GM23338 (cell line): Measurements from ENCODE around the gene ATP13A2. TPM values are rescaled to one million over a fixed set of nuclear protein-coding genes. Genes with fewer than 3 reads are reported as not detected.

ENCODE experiments used
- ATAC-seq: fragments of 200-7000 bp; cut with Tn5 transposase; 3 replicates; pipeline ENCODE4 v1.9.1; 2020
- DNase-seq: peaks from one replicate; pipeline ENCODE4 v3.0.0-alpha.2; 2015; ENCODE audit warnings: low spot score
- H2AFZ ChIP-seq: fragments of 200-600 bp; sonication (generic); 2 replicates; pipeline ENCODE4 v1.8.0; 2016; ENCODE audit warnings: antibody characterized with exemption, mild to moderate bottlenecking, moderate library complexity
- H3F3A ChIP-seq: fragments of 200-600 bp; sonication (generic); replicated peaks from 2 replicates; pipeline ENCODE4 v1.8.0; 2017; ENCODE audit warnings: antibody characterized with exemption, mixed run types, low read depth
- H3K27ac ChIP-seq: fragments of 200-600 bp; sonication (generic); 2 replicates; pipeline ENCODE4 v1.6.1; 2016; ENCODE audit warnings: low read depth
- H3K27me3 ChIP-seq: fragments of 200-600 bp; sonication (generic); 2 replicates; pipeline ENCODE4 v1.8.0; 2016; ENCODE audit warnings: mild to moderate bottlenecking, mixed run types, moderate library complexity; ENCODE audit not compliant: insufficient read depth
- H3K36me3 ChIP-seq: fragments of 200-600 bp; sonication (generic); 2 replicates; pipeline ENCODE4 v1.8.0; 2016; ENCODE audit warnings: mild to moderate bottlenecking; ENCODE audit not compliant: insufficient read depth
- H3K4me1 ChIP-seq: fragments of 200-600 bp; sonication (generic); 2 replicates; pipeline ENCODE4 v1.8.0; 2016; ENCODE audit warnings: mild to moderate bottlenecking, moderate library complexity; ENCODE audit not compliant: insufficient read depth
- H3K4me2 ChIP-seq: fragments of 200-600 bp; sonication (generic); 2 replicates; pipeline ENCODE4 v1.7.1; 2017; ENCODE audit warnings: mixed run types
- H3K4me3 ChIP-seq: fragments of 200-600 bp; sonication (generic); 2 replicates; pipeline ENCODE4 v1.6.1; 2016; ENCODE audit warnings: mixed run types
- H3K79me2 ChIP-seq: fragments of 200-600 bp; sonication (generic); replicated peaks from 2 replicates; pipeline ENCODE4 v1.8.0; 2017; ENCODE audit warnings: mild to moderate bottlenecking; ENCODE audit not compliant: insufficient read depth
- H3K9me2 ChIP-seq: fragments of 200-600 bp; sonication (generic); 2 replicates; pipeline ENCODE4 v1.8.0; 2017; ENCODE audit not compliant: insufficient read depth
- H4K20me1 ChIP-seq: fragments of 200-600 bp; sonication (generic); replicated peaks from 2 replicates; pipeline ENCODE4 v1.8.0; 2017; ENCODE audit warnings: mild to moderate bottlenecking; ENCODE audit not compliant: insufficient read depth
- H3K27ac Mint-ChIP-seq: 2 replicates; pipeline ENCODE4 v1.8.0; 2020; ENCODE audit warnings: inconsistent platforms, mild to moderate bottlenecking, moderate library complexity, mixed read lengths
- H3K27me3 Mint-ChIP-seq: 3 replicates; pipeline ENCODE4 v1.8.0; 2022; ENCODE audit warnings: low read depth, mild to moderate bottlenecking, moderate library complexity, mixed read lengths, inconsistent platforms; ENCODE audit not compliant: insufficient read depth, poor library complexity
- H3K36me3 Mint-ChIP-seq: 3 replicates; pipeline ENCODE4 v1.8.0; 2021; ENCODE audit warnings: low read depth, mild to moderate bottlenecking, inconsistent platforms, moderate library complexity, mixed read lengths
- H3K4me1 Mint-ChIP-seq: 3 replicates; pipeline ENCODE4 v1.8.0; 2020; ENCODE audit warnings: mild to moderate bottlenecking, inconsistent platforms, mixed read lengths
- H3K4me3 Mint-ChIP-seq: 3 replicates; pipeline ENCODE4 v1.8.0; 2021; ENCODE audit warnings: moderate library complexity, mild to moderate bottlenecking, inconsistent platforms, mixed read lengths
- H3K9me3 Mint-ChIP-seq: 3 replicates; pipeline ENCODE4 v1.8.0; 2020; ENCODE audit warnings: moderate library complexity, mild to moderate bottlenecking, inconsistent platforms, mixed read lengths
- CREB1 ChIP-seq: fragments of 250-450 bp; sonication (Bioruptor Pico); IDR thresholded peaks from 2 replicates; pipeline ENCODE4 v1.5.0; 2020; ENCODE audit warnings: low read depth, mild to moderate bottlenecking, moderate library complexity
- ETS1 ChIP-seq: IDR thresholded peaks from 2 replicates; pipeline ENCODE4 v1.6.1; 2016; ENCODE audit warnings: antibody characterized with exemption
- EZH2phosphoT487 ChIP-seq: fragments of 200-600 bp; sonication (generic); IDR thresholded peaks from one replicate; pipeline ENCODE4 v1.8.1; 2018; ENCODE audit warnings: antibody characterized with exemption; ENCODE audit not compliant: unreplicated experiment
- JUNB ChIP-seq: IDR thresholded peaks from one replicate; pipeline ENCODE4 v1.6.1; 2016; ENCODE audit warnings: antibody characterized with exemption; ENCODE audit not compliant: unreplicated experiment
- STAT1 ChIP-seq: IDR thresholded peaks from one replicate; pipeline ENCODE4 v1.6.1; 2016; ENCODE audit warnings: antibody characterized with exemption; ENCODE audit not compliant: unreplicated experiment
- polyA plus RNA-seq: library from polyadenylated mRNA; unstranded; fragments of >200 nt; fragmentation: Nextera tagmentation; extraction: Ambion mirVana; gene quantifications from 2 replicates; pipeline ENCODE4 v1.2.1, GENCODE V29; 2016
- total RNA-seq: library from RNA; depleted of rRNA; stranded (reverse); fragments of >200 nt; shearing (Covaris generic); gene quantifications from 2 replicates; pipeline ENCODE4 v1.2.3, GENCODE V29; 2014
- TF ChIP-seq, protein P1 (sequence below): IDR thresholded peaks from one replicate; pipeline ENCODE4 v1.6.1; 2018; ENCODE audit warnings: antibody characterized with exemption; ENCODE audit not compliant: unreplicated experiment
- TF ChIP-seq, protein P2 (sequence below): fragments of 250-450 bp; sonication (Bioruptor Pico); IDR thresholded peaks from 2 replicates; pipeline ENCODE4 v1.5.0; 2020; ENCODE audit warnings: mild to moderate bottlenecking, moderate library complexity
- TF ChIP-seq, protein P3 (sequence below), 2 experiments: fragments of 200-600 bp in 1 of 2; sonication (generic) in 1 of 2; conservative IDR thresholded peaks; 2 replicates each; pipeline versions ENCODE4 v1.5.1 to v1.6.1; 2016 to 2017; ENCODE audit warnings: antibody characterized with exemption in 2 of 2, low read depth in 2 of 2, mild to moderate bottlenecking in 2 of 2, moderate library complexity in 1 of 2

The ATP13A2 gene
- total and polyA plus RNA-seq, 2 experiments from 2014 or later: 30.1 to 87.7 TPM

GRCh38 chr1:16988210-16988609 lies 23.5 kb downstream of the ATP13A2 start:
- Mint-ChIP-seq H3K4me1 (peaks cover 10% of the 10 kb centered on the region), H3K36me3 (peaks cover 6% of the 10 kb centered on the region; the same call in 1 of the 3 replicates), H3K27me3 (peaks cover 9% of the 10 kb centered on the region), H3K4me3 (no peak overlapping the region), H3K27ac (no peak overlapping the region), H3K9me3 (no peaks in the 10 kb centered on the region; the same call in 2 of the 3 replicates)
- no peak overlapping the region for H3K4me2 ChIP-seq
- H3K4me3 ChIP-seq: no peak overlapping the region
- ATAC-seq: no peak
- TF ChIP-seq, protein P1, sequence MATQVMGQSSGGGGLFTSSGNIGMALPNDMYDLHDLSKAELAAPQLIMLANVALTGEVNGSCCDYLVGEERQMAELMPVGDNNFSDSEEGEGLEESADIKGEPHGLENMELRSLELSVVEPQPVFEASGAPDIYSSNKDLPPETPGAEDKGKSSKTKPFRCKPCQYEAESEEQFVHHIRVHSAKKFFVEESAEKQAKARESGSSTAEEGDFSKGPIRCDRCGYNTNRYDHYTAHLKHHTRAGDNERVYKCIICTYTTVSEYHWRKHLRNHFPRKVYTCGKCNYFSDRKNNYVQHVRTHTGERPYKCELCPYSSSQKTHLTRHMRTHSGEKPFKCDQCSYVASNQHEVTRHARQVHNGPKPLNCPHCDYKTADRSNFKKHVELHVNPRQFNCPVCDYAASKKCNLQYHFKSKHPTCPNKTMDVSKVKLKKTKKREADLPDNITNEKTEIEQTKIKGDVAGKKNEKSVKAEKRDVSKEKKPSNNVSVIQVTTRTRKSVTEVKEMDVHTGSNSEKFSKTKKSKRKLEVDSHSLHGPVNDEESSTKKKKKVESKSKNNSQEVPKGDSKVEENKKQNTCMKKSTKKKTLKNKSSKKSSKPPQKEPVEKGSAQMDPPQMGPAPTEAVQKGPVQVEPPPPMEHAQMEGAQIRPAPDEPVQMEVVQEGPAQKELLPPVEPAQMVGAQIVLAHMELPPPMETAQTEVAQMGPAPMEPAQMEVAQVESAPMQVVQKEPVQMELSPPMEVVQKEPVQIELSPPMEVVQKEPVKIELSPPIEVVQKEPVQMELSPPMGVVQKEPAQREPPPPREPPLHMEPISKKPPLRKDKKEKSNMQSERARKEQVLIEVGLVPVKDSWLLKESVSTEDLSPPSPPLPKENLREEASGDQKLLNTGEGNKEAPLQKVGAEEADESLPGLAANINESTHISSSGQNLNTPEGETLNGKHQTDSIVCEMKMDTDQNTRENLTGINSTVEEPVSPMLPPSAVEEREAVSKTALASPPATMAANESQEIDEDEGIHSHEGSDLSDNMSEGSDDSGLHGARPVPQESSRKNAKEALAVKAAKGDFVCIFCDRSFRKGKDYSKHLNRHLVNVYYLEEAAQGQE: no peak
- TF ChIP-seq EZH2phosphoT487 (no peak), ETS1 (no peak), CREB1 (CRISPR knock-in tag) (no peak), JUNB (no peak), STAT1 (no peak)
- TF ChIP-seq, protein P2, sequence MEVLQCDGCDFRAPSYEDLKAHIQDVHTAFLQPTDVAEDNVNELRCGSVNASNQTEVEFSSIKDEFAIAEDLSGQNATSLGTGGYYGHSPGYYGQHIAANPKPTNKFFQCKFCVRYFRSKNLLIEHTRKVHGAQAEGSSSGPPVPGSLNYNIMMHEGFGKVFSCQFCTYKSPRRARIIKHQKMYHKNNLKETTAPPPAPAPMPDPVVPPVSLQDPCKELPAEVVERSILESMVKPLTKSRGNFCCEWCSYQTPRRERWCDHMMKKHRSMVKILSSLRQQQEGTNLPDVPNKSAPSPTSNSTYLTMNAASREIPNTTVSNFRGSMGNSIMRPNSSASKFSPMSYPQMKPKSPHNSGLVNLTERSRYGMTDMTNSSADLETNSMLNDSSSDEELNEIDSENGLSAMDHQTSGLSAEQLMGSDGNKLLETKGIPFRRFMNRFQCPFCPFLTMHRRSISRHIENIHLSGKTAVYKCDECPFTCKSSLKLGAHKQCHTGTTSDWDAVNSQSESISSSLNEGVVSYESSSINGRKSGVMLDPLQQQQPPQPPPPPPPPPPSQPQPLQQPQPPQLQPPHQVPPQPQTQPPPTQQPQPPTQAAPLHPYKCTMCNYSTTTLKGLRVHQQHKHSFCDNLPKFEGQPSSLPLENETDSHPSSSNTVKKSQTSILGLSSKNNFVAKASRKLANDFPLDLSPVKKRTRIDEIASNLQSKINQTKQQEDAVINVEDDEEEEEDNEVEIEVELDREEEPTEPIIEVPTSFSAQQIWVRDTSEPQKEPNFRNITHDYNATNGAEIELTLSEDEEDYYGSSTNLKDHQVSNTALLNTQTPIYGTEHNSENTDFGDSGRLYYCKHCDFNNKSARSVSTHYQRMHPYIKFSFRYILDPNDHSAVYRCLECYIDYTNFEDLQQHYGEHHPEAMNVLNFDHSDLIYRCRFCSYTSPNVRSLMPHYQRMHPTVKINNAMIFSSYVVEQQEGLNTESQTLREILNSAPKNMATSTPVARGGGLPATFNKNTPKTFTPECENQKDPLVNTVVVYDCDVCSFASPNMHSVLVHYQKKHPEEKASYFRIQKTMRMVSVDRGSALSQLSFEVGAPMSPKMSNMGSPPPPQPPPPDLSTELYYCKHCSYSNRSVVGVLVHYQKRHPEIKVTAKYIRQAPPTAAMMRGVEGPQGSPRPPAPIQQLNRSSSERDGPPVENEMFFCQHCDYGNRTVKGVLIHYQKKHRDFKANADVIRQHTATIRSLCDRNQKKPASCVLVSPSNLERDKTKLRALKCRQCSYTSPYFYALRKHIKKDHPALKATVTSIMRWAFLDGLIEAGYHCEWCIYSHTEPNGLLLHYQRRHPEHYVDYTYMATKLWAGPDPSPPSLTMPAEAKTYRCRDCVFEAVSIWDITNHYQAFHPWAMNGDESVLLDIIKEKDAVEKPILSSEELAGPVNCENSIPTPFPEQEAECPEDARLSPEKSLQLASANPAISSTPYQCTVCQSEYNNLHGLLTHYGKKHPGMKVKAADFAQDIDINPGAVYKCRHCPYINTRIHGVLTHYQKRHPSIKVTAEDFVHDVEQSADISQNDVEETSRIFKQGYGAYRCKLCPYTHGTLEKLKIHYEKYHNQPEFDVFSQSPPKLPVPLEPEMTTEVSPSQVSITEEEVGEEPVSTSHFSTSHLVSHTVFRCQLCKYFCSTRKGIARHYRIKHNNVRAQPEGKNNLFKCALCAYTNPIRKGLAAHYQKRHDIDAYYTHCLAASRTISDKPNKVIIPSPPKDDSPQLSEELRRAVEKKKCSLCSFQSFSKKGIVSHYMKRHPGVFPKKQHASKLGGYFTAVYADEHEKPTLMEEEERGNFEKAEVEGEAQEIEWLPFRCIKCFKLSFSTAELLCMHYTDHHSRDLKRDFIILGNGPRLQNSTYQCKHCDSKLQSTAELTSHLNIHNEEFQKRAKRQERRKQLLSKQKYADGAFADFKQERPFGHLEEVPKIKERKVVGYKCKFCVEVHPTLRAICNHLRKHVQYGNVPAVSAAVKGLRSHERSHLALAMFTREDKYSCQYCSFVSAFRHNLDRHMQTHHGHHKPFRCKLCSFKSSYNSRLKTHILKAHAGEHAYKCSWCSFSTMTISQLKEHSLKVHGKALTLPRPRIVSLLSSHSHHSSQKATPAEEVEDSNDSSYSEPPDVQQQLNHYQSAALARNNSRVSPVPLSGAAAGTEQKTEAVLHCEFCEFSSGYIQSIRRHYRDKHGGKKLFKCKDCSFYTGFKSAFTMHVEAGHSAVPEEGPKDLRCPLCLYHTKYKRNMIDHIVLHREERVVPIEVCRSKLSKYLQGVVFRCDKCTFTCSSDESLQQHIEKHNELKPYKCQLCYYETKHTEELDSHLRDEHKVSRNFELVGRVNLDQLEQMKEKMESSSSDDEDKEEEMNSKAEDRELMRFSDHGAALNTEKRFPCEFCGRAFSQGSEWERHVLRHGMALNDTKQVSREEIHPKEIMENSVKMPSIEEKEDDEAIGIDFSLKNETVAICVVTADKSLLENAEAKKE (CRISPR knock-in tag): no peak
- TF ChIP-seq, protein P3, sequence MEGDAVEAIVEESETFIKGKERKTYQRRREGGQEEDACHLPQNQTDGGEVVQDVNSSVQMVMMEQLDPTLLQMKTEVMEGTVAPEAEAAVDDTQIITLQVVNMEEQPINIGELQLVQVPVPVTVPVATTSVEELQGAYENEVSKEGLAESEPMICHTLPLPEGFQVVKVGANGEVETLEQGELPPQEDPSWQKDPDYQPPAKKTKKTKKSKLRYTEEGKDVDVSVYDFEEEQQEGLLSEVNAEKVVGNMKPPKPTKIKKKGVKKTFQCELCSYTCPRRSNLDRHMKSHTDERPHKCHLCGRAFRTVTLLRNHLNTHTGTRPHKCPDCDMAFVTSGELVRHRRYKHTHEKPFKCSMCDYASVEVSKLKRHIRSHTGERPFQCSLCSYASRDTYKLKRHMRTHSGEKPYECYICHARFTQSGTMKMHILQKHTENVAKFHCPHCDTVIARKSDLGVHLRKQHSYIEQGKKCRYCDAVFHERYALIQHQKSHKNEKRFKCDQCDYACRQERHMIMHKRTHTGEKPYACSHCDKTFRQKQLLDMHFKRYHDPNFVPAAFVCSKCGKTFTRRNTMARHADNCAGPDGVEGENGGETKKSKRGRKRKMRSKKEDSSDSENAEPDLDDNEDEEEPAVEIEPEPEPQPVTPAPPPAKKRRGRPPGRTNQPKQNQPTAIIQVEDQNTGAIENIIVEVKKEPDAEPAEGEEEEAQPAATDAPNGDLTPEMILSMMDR (conservative IDR thresholded peaks at IDR 0.05; ENCODE audit: low read depth in 2 of 2): peak in 1 of 2 experiments; percentile 23; a peak in 1 of 4 replicates
- H3K79me2 ChIP-seq: no peaks in the 10 kb centered on the region
- H3K27ac ChIP-seq: no peak overlapping the region
- H3F3A ChIP-seq: no peaks in the 10 kb centered on the region
- no peaks in the 10 kb centered on the region for H3K36me3 ChIP-seq
- H3K9me2 ChIP-seq: no peaks in the 10 kb centered on the region
- no peaks in the 10 kb centered on the region for H4K20me1 ChIP-seq
- H2AFZ ChIP-seq: no peak overlapping the region
- no peaks in the 10 kb centered on the region for H3K27me3 ChIP-seq
- H3K4me1 ChIP-seq: no peaks in the 10 kb centered on the region
- DNase-seq: no peak
